ENCODE data around the gene KIAA1586. TPM values are rescaled to one million over a fixed set of nuclear protein-coding genes. Genes with fewer than 3 reads are reported as not detected.
"Not testable (repeated sequence)": the region's sequence is repeated elsewhere in the genome, so short reads cannot be mapped to it uniquely, and the experiment has no call there.

The KIAA1586 gene
- total RNA-seq, 2 donors from 2014 or later, result 5.1 to 5.3 TPM

DNA sequence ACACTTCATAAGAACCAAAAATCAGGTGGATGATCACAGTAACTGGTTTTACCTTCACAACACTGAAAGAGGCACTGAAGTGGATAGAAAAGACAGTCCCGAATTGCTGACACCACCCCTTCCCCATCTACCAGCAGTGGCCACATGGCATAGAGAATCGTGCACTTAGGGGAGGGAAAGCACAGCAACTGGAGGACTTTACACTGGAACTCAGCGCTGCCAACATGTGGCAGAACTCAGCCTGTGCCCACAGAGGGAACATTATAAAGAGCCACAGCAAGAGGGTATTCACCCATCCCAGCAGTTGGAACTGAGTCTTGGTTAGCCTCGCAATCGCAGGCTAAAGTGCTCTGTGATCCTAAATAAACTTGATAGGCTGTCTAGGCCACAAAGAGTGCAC, 6.5 kb upstream of the KIAA1586 start:
- intact Hi-C loops (cut with DNase I, micrococcal nuclease), result no loop called here
- DNase-seq, result no peak
- ATAC-seq, result peak; percentile 39

DNA sequence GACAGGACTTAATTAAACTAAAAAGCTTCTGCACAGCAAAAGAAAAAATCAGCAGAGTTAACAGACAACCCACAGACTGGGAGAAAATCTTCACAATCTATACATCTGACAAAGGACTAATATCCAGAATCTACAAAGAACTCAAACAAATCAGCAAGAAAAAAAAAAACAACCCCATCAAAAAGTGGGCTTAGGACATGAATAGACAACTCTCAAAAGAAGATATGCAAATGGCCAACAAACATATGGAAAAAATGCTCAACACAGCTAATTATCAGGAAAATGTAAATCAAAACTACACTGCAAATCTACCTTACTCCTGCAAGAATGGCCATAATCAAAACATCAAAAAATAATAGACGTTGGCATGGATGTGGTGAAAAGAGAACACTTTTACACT, 2.4 kb upstream of the KIAA1586 start:
- DNase-seq; ATAC-seq; intact Hi-C loops (cut with DNase I, micrococcal nuclease): not testable (repeated sequence)

DNA sequence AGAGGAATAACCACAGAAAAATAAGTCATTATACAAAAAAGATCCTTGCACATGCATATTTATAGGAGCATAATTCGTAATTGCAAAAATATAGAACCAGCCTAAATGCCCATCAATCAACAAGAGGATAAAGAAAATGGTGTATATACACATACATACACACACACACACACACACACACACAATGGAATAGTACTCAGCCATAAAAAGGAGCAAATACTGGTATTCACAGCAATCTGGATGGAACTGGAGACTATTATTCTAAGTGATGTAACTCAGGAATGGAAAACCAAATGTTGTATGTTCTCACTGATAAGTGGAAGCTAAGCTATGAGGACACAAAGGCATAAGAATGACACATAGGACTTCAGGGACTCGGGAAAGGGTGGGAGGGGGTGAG, 1.9 kb upstream of the KIAA1586 start:
- intact Hi-C loops (cut with DNase I, micrococcal nuclease), result no loop called here
- DNase-seq, result no peak

DNA sequence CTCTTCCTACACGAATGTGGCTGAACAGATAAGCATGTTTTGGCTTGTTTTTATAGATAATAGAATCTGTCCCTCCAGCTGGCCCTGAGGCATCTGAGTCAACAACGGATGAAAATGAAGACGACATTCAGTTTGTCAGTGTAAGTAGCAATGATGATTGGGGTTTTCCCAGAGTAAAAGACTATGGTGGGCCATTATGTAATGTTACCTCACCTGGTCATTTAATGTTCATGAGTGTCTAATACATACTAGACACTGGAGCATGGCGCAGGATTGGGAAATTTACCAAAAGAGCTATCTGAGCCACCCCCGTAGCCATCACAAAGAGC, 728 bp downstream of the KIAA1586 start:
- DNase-seq; ATAC-seq; intact Hi-C loops (cut with DNase I, micrococcal nuclease): not testable (repeated sequence)

More for the DNA sequence above, 1.9 kb upstream of the KIAA1586 start:
- no peak for ATAC-seq

DNA sequence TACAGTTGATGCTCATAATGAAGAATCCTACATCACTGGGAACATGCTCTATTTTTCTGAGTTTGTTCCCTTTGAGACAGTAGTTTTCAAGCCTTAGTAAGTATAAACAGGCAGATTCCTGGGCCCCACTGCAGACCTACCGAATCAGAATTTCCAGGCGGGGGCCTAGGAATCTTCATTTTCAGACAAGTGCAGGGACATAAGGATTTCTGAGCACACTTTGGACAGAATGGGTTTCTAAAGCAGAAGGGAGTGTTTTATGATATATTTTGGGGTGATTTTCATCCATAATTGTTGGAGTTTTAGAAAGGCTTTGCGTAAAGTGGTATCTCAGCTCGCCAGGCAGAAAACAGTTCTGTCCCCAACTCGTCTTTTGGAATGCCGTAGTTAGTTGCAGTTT, 1.4 kb downstream of the KIAA1586 start:
- intact Hi-C loops (cut with DNase I, micrococcal nuclease); ATAC-seq; DNase-seq: not testable (repeated sequence)

DNA sequence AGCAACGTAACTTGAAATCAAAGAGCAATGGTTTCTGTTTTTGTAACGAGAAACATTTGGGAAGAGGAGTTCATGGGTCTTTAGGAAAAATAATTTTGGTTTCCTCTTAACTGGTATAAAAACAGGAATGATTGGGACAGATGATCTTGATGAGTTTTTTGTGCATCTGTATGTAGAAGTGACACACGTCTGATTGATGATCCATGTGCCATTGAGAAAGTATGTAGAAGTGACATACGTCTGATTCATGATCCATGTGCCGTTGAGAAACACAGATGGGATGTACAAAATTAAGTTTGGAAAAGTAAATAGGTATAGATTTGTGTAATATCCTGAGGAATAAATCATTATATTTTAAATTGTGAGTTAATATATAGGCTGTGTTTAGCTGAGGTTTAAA, 2.1 kb downstream of the KIAA1586 start:
- intact Hi-C loops (cut with DNase I, micrococcal nuclease), result no loop called here
- ATAC-seq (no peak), DNase-seq (no peak)

DNA sequence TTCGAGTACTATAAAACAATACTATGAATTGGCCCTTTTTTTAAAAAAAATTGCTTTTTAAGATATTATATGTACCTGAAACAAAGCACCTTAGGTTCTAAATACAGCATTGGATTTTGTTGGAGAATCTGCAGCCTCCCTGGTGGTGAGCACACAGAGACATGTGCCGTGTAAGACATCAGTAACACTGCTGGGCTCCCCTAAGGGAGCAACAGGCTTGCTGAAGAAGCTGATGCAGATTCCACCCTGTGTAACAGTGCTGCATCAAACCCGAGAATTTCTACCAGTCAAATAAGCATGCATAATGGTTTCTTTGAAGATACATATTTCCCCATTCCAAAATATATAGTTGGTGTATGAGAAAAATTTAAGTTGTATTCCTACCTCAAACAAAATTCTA, 17.4 kb downstream of the KIAA1586 start:
- DNase-seq (no peak), ATAC-seq (no peak)
- intact Hi-C loops (cut with DNase I, micrococcal nuclease), result no loop called here

DNA sequence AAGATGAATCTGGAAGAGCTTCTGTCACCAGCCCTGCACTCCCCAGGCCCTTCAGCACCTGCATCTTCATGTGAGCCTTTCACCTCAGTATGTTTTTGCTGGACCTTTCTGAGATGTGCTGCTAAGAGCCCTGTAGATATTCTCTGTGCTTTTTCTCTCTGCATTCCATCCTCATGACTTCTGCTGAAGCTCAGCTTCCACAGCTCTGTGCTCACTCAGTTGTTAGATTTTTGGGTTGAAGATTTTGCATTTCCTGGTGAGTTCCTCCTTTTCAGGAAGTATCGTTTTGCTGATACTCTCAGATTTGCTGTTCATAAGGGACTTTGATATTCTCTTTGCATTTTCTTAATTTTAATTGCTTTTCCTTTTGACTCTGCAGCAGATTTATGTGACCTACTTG, 18.3 kb downstream of the KIAA1586 start:
- ATAC-seq (no peak), DNase-seq (no peak)
- intact Hi-C loops (cut with DNase I, micrococcal nuclease), result no loop called here

DNA sequence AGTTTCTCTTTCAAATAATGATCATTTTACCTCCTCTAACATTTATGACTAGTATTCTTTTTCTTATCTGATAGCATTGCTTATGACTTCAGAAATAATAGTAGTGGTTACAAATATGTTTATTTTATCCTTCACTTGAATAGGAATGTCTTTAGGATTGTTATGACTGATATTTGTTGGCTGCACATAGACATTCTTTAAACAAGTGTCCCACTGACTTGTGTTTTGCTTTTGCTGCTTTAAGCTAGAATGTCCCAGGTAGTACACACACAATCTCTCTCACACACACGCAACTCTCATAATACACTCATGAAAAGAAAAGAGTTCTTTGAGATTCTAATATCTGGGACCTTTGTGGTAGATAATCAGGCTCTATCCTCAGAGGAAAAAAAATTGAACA, 21.6 kb downstream of the KIAA1586 start:
- intact Hi-C loops (cut with DNase I, micrococcal nuclease), result no loop called here
- ATAC-seq, result no peak
- no peak for DNase-seq

DNA sequence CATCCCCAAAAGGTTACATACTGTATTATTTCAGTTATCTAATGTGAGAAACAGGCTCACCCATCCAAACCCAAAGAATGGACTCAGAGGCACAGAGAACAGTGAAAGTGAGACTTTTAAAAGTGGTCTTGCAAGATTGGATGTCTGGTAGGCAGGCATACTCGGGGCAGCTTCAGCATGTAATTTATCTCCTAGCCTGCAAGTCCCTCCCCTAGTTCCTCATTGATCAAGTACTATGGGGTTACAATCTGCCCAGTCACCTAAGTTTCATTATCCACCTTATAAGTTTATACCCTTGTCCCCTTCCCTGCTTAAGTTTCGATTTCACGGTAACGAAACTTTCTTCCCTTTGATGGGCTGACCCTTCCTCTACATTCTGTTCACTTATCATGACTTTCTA, 22.7 kb downstream of the KIAA1586 start:
- ATAC-seq (no peak), DNase-seq (no peak)
- intact Hi-C loops (cut with DNase I, micrococcal nuclease), result no loop called here

DNA sequence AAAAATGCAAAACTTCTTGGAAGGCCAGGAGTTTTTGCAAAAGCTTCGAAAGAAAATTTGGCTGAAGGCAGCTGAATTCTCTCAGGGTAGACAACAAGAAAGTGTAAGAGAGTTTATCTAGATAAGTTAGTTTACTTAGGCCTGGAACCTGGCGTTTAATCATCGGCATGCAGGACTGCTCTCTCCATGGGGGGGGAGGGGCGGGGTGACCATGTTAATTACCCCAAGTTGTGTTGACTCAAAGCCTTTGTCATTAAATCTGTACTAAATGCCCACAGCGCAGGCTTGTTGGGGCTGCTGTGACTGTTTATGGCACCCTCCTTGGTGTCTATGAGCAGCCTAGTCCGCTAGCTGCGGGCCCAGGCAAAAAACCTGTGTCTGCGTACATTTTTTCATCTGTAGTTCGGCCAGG, 23.4 kb downstream of the KIAA1586 start:
- DNase-seq (no peak), ATAC-seq (no peak)
- intact Hi-C loops (cut with DNase I, micrococcal nuclease), result no loop called here

DNA sequence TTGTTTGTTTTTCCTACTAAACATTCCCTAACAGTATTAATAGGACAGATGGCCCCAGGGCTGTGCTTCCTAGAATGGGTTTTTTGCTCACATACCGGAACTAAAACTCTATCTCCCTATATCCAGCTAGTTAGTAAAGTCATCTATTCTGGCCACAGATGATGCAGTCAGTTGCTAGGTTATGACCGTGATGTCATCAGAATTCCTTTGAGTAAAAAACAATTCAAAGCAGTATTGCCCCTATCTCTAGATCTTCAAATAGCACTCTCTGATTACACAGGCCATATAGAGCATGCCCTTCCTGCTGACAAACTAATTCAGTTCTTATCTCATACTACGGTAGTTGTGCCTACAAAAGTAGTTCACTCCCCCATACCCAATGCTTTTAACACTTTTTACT, 25.6 kb downstream of the KIAA1586 start:
- intact Hi-C loops (cut with DNase I, micrococcal nuclease), result no loop called here
- ATAC-seq, result no peak
- DNase-seq, result no peak

DNA sequence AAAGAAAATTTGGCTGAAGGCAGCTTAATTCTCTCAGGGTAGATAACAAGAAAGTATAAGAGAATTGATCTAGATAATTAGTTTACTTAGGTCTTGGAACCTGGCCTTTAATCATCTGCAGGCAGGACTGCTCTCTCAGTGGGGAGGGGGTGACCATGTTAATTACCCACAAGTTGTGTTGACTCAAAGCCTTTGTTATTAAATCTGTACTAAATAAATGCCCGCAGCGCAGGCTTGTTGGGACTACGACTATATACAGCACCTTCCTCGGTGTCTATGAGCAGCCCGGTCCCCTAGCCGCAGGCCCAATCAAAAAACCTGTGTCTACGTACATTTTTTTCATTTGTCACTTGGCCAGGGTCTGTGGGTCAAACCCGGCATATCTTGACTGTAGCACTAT, 27.9 kb downstream of the KIAA1586 start:
- DNase-seq, result no peak
- no peak for ATAC-seq
- intact Hi-C loops (cut with DNase I, micrococcal nuclease), result no loop called here

DNA sequence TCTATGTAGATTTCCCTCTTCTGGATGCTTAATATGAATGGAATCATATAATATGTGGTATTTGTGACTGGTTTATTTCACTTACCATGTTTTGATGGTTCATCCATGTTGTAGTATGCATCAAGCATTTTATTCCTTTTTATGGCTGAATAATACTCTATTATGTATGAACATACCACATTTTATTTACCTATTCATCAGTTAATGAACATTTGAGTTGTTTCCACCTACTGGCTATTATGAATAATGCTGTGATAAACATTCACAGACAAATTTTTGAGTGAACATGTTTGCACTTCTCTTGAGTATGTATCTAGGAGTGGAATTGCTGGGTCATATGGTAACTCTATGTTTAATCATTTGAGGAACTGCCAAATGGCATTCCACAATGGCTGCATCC, 28.6 kb downstream of the KIAA1586 start:
- DNase-seq, result no peak
- no peak for ATAC-seq
- intact Hi-C loops (cut with DNase I, micrococcal nuclease), result no loop called here

DNA sequence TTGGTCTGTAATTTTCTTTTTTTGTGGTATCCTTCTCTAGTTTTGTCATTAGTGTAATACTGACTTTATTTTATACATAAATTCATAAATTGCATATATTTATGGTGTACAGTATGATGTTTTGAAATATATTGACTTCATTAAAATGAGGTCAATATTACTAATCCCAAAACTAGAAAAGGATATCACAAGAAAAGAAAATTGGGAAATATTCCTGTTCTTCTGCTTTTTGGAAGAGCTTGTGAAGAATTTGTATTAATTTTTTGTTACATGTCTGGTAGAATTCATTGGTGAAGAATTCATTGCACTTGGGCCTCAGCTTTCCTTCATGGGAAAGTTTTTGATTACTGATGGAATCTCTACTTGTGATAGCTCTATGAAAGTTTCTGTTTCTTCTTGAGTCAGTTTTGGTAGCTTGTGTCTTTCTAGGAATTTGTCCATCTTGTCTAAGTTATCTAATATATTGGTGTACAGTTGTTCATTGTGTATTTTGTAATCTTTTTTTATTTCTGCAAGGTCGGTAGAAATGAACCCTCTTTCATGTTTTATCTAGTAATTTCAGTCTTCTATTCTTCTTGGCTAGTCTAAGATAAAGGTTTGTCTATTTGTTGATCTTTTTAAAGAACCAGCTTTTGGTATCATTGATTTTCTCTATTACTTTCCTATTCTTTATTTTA, 32.2 kb downstream of the KIAA1586 start:
- ATAC-seq, result no peak
- no peak for DNase-seq
- intact Hi-C loops (cut with DNase I, micrococcal nuclease), result no loop called here

DNA sequence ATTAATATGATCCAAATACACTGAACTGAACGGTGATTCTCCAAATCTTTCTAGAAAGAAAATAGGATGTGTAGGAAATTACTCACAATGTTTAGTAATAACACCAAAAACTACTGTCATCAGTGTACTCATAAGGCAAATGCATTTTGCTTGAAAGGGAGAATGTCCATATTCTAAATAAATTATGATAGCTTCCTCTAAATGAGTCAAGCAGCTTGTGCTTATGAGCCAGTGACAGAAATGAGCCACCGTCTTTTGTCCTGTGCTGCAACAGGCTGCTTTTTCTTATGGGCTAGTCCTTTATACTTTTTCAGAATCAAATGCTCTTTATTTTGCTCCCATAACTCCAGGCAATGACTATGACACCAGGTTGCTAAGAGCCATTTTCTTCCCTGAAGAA, 39.0 kb downstream of the KIAA1586 start:
- intact Hi-C loops (cut with DNase I, micrococcal nuclease), result no loop called here
- ATAC-seq (no peak), DNase-seq (no peak)

DNA sequence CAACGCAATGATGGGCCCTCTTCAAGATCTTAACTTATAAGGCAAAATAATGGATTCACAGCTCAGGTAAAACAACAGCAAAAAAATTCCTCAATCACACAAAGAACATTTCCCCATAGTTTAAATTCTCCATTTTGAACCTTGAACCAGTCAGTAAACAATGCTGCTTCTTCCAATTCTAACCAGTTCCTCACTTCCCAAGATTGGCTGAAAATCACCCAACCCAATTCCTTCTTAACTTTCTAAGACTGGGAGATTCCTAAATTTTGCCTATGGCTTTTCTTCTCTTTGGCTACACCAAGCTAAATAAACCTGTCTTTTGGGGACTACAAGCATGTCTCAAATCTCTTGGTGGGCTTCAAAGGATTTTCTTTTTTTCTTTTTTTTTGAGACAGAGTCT, 40.4 kb downstream of the KIAA1586 start:
- ATAC-seq, result no peak
- intact Hi-C loops (cut with DNase I, micrococcal nuclease), result no loop called here
- no peak for DNase-seq

DNA sequence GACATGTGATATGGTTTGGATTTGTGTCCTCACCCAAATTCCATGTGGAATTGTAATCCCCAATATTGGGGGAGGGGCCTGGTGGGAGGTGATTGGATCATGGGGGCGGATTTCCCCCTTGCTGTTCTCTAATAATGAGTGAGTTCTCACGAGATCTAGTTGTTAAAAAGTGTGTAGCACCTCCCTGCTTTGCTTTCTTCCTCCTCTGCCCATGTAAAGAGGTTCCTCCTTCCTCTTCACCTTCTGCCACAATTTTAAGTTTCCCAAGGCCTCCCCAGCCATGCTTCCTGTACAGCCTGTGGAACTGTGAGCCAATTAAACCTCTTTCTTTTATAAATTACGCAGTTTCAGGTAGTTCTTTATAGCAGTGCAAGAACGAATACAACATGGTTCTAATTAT, 41.4 kb downstream of the KIAA1586 start:
- no peak for DNase-seq
- ATAC-seq, result no peak
- intact Hi-C loops (cut with DNase I, micrococcal nuclease), result no loop called here

DNA sequence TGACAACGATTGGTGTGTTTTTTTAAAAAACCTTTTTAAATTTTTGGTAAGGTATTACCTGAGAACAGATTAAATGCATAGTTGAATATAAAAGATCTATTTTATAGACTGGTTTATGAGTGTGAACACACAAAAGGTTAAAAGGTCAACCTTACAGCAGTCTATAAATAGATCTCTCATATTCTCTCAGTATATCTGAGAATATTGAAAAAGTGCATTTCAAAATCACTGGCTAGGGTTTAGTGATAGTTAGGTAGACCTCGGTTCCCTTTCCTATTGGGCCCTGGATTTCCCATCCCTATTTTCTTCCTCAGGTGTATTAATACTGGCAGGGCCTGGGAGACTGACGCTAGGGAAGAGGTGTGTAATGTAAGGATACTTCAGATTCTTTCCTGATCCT, 42.8 kb downstream of the KIAA1586 start:
- intact Hi-C loops (cut with DNase I, micrococcal nuclease), result no loop called here
- DNase-seq, result no peak
- no peak for ATAC-seq

DNA sequence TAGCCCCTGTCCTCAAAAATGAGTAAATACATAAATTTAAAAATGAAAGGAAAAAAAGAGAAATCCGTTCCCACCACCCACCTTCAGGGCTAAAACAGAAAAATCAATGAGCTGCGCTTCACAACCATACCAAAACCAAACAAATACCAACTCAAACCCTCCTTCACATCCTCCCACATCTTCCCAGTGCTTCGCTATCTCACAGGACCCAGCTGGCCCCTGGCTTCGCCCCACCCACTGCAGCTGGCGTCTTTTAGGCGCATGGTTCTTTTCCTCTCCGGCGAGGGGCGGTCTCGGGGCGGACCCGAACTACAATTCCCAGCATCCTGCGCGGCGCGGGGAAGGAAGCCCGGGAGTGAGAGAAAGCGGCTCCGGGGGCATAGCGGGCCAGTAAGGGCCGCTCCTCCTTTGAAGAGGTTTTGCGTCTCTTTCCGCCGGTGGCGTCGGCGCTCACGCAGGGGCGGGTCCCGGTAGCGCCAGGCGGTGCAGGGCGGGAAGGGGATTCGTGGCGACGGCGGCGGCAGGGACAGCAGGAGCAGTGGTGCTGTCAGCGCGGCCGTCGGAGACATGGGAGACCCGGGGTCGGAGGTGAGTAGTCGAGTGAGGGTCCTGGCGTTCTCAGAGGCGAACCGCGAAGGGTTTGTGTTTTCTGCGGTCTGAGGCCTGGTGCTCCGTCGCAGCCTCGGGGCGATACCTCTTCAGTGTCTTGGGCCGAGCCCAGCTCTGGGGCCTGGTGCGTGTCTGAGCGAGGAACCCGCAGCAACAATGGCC, 43.4 kb downstream of the KIAA1586 start, which contains the start of gene ZNF451:
Gene ZNF451, plus strand, starts transcription at position 502 of the 771 bp plus-strand sequence. Its CDS starts 66 bp downstream, at position 568.
- DNase-seq (peak; percentile 98 to 99), ATAC-seq (peak; percentile 97)
- intact Hi-C loops (cut with DNase I, micrococcal nuclease), result no loop called here
